GF-D8 (cell line): ENCODE data around the gene CPHXL.

ENCODE experiments used
- DNase-seq: peaks from one replicate; lab custom pipeline; 2025; lab: John Stamatoyannopoulos, UW

CPHXL gene

DNA sequence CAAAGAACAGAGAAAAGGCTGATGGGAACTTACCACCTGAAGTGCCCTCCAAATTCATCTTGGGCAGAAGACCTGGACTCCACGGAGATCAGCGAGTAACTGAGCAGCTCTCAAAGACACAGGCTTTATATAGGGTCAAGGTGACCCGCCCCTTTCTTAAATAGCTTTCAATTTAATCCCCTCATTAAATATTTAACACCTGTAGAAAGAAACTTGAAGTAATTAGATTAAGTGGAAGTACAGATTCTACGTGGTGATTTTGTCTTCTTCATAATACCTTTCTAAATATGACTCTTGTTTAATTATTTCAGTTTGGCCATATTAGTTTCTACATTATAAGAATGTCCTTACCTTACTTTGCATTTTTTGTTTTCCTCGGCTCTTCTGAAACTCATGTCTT, 24.9 kb downstream of the CPHXL start, which contains the start of gene DUXB:
Gene DUXB (minus strand): TSS at position 101 of the 400 bp plus-strand sequence. CDS start 43 bp downstream, at position 58.
- no peak for DNase-seq

DNA sequence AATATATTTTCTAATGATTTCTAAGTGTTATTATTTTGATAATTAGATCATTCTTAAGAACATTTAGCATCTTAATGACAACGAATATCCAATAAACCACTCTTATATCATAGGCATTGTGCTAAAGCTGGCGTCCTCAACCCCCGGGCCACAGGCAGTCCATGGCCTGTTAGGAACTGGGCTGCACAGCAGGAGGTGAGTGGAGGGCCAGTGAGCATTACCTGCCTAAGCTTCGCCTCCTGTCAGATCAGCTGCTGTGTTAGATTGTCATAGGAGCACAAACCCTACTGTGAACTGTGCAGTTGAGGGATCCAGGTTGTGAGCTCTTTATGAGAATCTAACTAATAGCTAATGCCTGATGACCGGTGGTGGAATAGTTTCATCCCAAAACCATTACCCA, 28.7 kb downstream of the CPHXL start:
- no peak for DNase-seq

DNA sequence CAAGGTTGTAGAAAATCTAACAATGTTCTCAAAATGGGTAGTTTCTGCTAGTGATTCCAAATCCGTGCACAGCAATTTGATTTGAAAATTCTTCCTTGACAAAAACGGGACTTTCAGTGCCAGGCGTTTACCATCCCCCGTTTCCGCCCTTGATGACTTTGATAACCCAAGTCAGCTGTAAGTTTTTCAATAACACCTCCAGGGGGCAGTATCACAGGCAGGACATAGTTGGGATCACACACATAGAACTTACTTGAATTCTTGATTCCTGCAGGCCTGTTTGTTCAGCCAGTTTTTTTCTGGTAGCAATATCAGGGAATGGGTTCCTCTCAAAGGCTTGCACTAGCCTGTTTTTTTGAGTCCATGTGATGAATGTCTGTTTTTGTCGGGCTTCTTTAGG, 30.6 kb downstream of the CPHXL start:
- DNase-seq = no peak

DNA sequence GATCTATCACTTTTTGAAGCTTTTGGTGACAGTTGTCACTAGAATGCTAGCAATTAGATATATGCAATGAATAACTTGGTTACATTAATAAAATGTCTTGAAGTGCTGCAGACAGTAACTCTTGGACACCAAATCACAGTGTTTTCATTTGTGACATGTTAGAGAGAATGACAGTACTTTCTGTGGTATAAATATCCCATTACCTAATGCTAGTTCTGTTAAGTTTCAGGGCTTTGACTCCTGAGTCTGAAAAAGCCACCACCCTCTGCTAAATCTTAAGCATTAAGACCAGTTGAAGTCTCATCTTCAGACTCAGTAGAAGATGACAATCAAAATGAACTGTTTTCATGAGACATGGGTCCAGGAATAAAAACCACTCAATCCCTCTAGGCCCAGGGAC, 38.9 kb downstream of the CPHXL start:
- DNase-seq = no peak

DNA sequence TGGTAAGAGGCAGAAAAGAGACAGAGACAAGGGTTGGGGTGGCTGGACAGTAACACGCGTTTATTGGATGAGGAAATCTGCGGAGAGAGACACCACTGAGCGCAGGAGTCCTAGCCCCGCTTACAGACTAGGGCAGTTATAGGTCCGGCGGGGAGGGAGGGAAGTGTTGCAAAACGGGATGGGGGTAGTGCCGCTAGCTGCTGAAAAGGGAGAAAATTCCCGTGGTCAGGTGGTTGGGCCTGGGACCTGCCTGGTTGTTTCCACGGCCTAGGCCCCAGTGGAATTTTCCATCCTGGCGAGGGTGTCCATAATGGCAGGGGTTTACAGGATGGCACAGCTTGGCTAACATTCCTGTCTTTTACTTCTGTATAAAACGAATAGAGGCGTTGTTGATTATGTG, 44.0 kb downstream of the CPHXL start:
- DNase-seq = no peak

DNA sequence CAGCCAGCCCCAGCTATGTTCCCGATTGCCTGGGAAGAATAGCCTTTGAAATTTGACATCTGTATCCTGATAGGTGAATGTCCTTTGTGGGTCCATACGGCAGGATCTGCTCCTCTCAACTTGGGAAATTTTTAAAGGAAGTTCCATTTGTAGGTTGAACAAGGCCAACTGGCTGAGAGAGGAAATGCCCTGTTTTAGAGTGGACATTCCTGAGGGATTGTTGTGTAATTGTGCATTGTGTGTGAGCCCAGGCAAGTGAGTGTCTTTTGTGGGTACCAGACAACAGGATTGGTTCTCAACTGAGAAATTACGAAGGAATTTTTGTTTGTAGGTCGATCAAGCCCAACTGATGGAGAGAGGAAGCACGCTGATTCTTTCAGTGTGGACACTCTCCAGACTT, 46.9 kb downstream of the CPHXL start:
- DNase-seq = no peak

DNA sequence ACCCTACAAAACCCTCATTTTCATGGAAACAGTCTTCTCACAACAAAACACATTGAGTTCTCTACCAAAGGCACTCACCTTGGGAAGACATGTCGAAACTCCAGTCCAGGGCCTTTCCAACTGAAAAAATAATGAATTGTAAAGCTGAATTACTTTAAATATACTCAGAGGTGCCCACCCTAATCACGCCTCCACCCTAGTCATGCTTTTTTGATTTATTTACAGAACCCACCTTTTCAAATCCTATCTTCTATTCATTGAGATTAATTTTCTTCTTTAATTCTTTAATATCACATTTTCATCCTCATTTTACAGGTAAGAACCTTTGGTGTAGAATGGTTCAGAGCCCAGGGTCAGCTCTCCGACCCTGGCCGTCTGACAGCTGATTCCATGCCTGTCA, 49.4 kb downstream of the CPHXL start, which contains the start of gene CPHXL2:
Gene CPHXL2 (minus strand): TSS at position 101 of the 400 bp plus-strand sequence. CDS start 10 bp downstream, at position 91.
- DNase-seq = no peak

DNA sequence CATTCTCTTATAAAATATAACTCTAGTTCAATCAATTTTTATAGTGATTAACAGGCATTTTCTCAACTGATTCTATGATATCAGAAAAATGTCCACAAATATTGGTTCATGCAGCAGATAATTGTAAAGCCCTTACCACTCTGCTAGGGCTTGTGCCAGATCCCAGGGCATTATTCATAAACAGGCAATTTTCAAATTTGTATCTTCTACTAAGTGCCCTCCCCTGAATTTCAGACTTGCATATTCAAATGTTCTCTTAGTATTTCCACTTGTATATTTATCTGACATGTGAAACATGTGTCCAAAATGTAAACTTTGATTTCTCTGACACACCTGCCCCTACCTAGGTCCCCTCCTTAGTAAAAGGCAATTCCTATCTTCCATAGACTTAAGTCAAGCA, 58.8 kb downstream of the CPHXL start:
- no peak for DNase-seq
